ENCODE data around the gene CREB1.

The CREB1 gene

GRCh38 chr2:207489251-207489650, 40.5 kb upstream of the CREB1 start:
- H3K4me2 ChIP-seq (ENCODE audit: low read length) = no peak overlapping the region
- no peaks in the 10 kb centered on the region for H3K9me3 ChIP-seq (ENCODE audit: insufficient read depth, low read length)
- H3K9ac ChIP-seq (ENCODE audit: low read length) = no peak overlapping the region
- H3K27me3 ChIP-seq (ENCODE audit: low read depth, low read length) = no peaks in the 10 kb centered on the region
- no peaks in the 10 kb centered on the region for H3K79me2 ChIP-seq (ENCODE audit: low read length)
- H2AFZ ChIP-seq (ENCODE audit: low read depth, low read length) = no peak overlapping the region
- no peak overlapping the region for H3K27ac ChIP-seq (ENCODE audit: low read length)
- peaks cover 22% of the 10 kb centered on the region for H3K4me1 ChIP-seq (ENCODE audit: low read length)
- no peaks in the 10 kb centered on the region for H3K36me3 ChIP-seq (replicated peaks; ENCODE audit: low read depth, low read length)
- no peaks in the 10 kb centered on the region for H4K20me1 ChIP-seq (ENCODE audit: insufficient read depth, low read length)
- no peak overlapping the region for H3K4me3 ChIP-seq (ENCODE audit: low read length)
- TF ChIP-seq EZH2phosphoT487 (IDR thresholded peaks at IDR 0.05; ENCODE audit: low read depth) (no peak), CTCF (IDR thresholded peaks at IDR 0.05; ENCODE audit: low read depth, low read length) (no peak)

- Histone ChIP-seq H3K27me3 (ENCODE audit: low read depth, low read length) (no peaks in the 10 kb centered on the region), H3K79me2 (ENCODE audit: low read length) (no peaks in the 10 kb centered on the region), H3K9me3 (ENCODE audit: insufficient read depth, low read length) (no peaks in the 10 kb centered on the region), H3K4me3 (ENCODE audit: low read length) (no peak overlapping the region), H3K4me2 (ENCODE audit: low read length) (no peak overlapping the region), H3K27ac (ENCODE audit: low read length) (no peak overlapping the region), H3K4me1 (ENCODE audit: low read length) (peaks cover 11% of the 10 kb centered on the region), H3K36me3 (replicated peaks; ENCODE audit: low read depth, low read length) (no peaks in the 10 kb centered on the region), H4K20me1 (ENCODE audit: insufficient read depth, low read length) (no peaks in the 10 kb centered on the region), H2AFZ (ENCODE audit: low read depth, low read length) (no peak overlapping the region), H3K9ac (ENCODE audit: low read length) (no peak overlapping the region)
- TF ChIP-seq CTCF (IDR thresholded peaks at IDR 0.05; ENCODE audit: low read depth, low read length) (no peak), EZH2phosphoT487 (IDR thresholded peaks at IDR 0.05; ENCODE audit: low read depth) (no peak)
Measured at GRCh38 chr2:207490441-207490840, 39.3 kb upstream of the CREB1 start.

- Histone ChIP-seq H3K27ac (ENCODE audit: low read length) (no peak overlapping the region), H3K9ac (ENCODE audit: low read length) (no peak overlapping the region), H3K79me2 (ENCODE audit: low read length) (no peaks in the 10 kb centered on the region), H4K20me1 (ENCODE audit: insufficient read depth, low read length) (no peaks in the 10 kb centered on the region), H3K4me3 (ENCODE audit: low read length) (no peak overlapping the region), H3K9me3 (ENCODE audit: insufficient read depth, low read length) (no peaks in the 10 kb centered on the region), H2AFZ (ENCODE audit: low read depth, low read length) (no peak overlapping the region), H3K4me2 (ENCODE audit: low read length) (no peak overlapping the region), H3K36me3 (replicated peaks; ENCODE audit: low read depth, low read length) (no peaks in the 10 kb centered on the region), H3K27me3 (ENCODE audit: low read depth, low read length) (no peaks in the 10 kb centered on the region), H3K4me1 (ENCODE audit: low read length) (peaks cover 6% of the 10 kb centered on the region; the same call in 1 of the 2 replicates)
- TF ChIP-seq EZH2phosphoT487 (IDR thresholded peaks at IDR 0.05; ENCODE audit: low read depth) = no peak
- TF ChIP-seq CTCF (IDR thresholded peaks at IDR 0.05; ENCODE audit: low read depth, low read length) = no peak
Measured at GRCh38 chr2:207491086-207491485, 38.7 kb upstream of the CREB1 start.

GRCh38 chr2:207491956-207492355, 37.8 kb upstream of the CREB1 start:
- TF ChIP-seq CTCF (IDR thresholded peaks at IDR 0.05; ENCODE audit: low read depth, low read length) = no peak
- no peak for TF ChIP-seq EZH2phosphoT487 (IDR thresholded peaks at IDR 0.05; ENCODE audit: low read depth)
- Histone ChIP-seq H3K27ac (ENCODE audit: low read length) (no peak overlapping the region), H3K9ac (ENCODE audit: low read length) (no peak overlapping the region)

More at GRCh38 chr2:207491956-207492355, 37.8 kb upstream of the CREB1 start:
- H3K4me1 ChIP-seq (ENCODE audit: low read length) = peaks cover 6% of the 10 kb centered on the region; the same call in 1 of the 2 replicates
- no peak overlapping the region for H2AFZ ChIP-seq (ENCODE audit: low read depth, low read length)
- no peak overlapping the region for H3K4me2 ChIP-seq (ENCODE audit: low read length)
- H4K20me1 ChIP-seq (ENCODE audit: insufficient read depth, low read length) = no peaks in the 10 kb centered on the region
- H3K9me3 ChIP-seq (ENCODE audit: insufficient read depth, low read length) = no peaks in the 10 kb centered on the region
- no peaks in the 10 kb centered on the region for H3K36me3 ChIP-seq (replicated peaks; ENCODE audit: low read depth, low read length)
- H3K27me3 ChIP-seq (ENCODE audit: low read depth, low read length) = no peaks in the 10 kb centered on the region
- H3K79me2 ChIP-seq (ENCODE audit: low read length) = no peaks in the 10 kb centered on the region
- H3K4me3 ChIP-seq (ENCODE audit: low read length) = no peak overlapping the region
